ENCODE data around the gene RAB35.

The RAB35 gene

GRCh38 chr12:120156315-120157259 lies 40.0 kb upstream of the RAB35 start:
- no peak overlapping the region for H3K4me3 ChIP-seq (ENCODE audit: low read depth, low read length)
- no peak for TF ChIP-seq CTCF (IDR thresholded peaks at IDR 0.05; ENCODE audit: low read depth, low read length)

GRCh38 chr12:120155072-120155471 lies 38.5 kb upstream of the RAB35 start:
- no peak for TF ChIP-seq CTCF (IDR thresholded peaks at IDR 0.05; ENCODE audit: low read depth, low read length)
- no peak overlapping the region for H3K4me3 ChIP-seq (ENCODE audit: low read depth, low read length)

GRCh38 chr12:120150919-120151525 lies 34.5 kb upstream of the RAB35 start:
- TF ChIP-seq CTCF (IDR thresholded peaks at IDR 0.05; ENCODE audit: low read depth, low read length): no peak
- no peak overlapping the region for H3K4me3 ChIP-seq (ENCODE audit: low read depth, low read length)

GRCh38 chr12:120148011-120148410 lies 31.5 kb upstream of the RAB35 start:
- H3K4me3 ChIP-seq (ENCODE audit: low read depth, low read length): no peak overlapping the region
- TF ChIP-seq CTCF (IDR thresholded peaks at IDR 0.05; ENCODE audit: low read depth, low read length): no peak

- no peak overlapping the region for H3K4me3 ChIP-seq (ENCODE audit: low read depth, low read length)
- TF ChIP-seq CTCF (IDR thresholded peaks at IDR 0.05; ENCODE audit: low read depth, low read length): no peak
Observed at GRCh38 chr12:120145164-120145563, 28.6 kb upstream of the RAB35 start.

- no peak overlapping the region for H3K4me3 ChIP-seq (ENCODE audit: low read depth, low read length)
- no peak for TF ChIP-seq CTCF (IDR thresholded peaks at IDR 0.05; ENCODE audit: low read depth, low read length)
Observed at GRCh38 chr12:120144215-120144614, 27.7 kb upstream of the RAB35 start.

All from WI38 (cell line).